Jurkat, Clone E6-1 (cell line): ENCODE measurements around the gene TMEM163.
"Not testable (repeated sequence)": the region's sequence is repeated elsewhere in the genome, so short reads cannot be mapped to it uniquely, and the experiment has no call there.

Experiments used
- DNase-seq: peaks from one replicate; pipeline ENCODE4 v3.0.0-alpha.2; 2011; ENCODE audit warnings: low read depth, low spot score
- H3K4me3 ChIP-seq: 2 replicates; pipeline ENCODE4 v1.5.1; 2011; ENCODE audit warnings: mild to moderate bottlenecking, low read length, control low read depth, moderate library complexity

The TMEM163 gene

DNA sequence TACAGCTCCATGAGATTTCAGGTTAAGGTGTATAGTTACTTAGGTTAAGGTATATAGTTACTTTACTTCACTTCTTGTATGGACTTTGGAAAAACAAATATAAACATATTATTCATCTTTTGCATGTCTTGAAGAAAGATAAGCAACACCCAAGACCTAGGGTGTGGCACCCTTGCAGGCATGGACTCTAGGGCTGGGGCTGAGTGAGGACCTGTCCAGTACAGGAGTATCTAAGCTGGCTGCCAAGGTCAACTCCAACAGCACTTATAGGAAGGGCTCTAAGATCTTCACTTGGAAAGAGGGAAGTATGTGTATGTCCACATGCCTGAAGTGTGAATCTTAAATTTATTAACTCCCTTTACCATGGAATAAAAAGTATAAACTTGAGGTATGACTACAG lies 7.1 kb upstream of the TMEM163 start:
- DNase-seq: no peak
- H3K4me3 ChIP-seq: no peak overlapping the region

DNA sequence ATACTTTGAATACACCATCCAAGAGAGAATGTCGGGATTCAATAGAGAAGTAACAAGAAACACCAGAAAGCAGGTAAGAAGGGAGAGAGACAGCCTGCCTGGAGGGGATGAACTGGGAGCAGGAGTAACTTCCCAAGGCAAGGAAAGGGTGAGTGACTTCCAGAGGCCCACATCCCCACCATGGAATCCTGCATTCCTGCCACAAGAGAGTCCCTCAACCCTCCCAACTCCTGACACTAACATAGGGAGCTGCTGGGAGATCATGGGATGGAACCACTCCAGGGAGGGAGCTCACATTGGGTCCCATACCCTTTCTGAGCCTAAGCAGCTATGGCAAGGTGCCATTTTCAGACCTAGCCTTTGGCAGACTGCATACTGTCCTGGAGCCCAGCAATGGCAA lies 5.5 kb upstream of the TMEM163 start:
- no peak overlapping the region for H3K4me3 ChIP-seq
- no peak for DNase-seq

DNA sequence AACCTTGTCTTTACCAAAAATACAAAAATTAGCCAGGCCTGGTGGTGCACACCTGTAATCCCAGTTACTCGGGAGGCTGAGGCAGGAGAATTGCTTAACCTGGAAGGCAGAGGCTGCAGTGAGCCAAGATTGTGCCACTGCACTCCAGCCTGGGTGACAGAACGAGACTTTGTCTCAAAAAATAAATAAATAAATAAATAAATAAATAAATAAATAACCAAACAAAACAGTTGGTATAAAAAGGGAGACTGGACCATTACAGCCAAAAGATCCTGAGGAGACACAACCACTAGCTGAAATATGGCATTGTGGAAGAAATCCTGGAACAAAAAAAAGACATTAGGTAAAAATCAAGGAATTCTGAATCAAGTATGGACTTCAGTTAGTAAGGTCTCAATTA lies 4.9 kb upstream of the TMEM163 start:
- DNase-seq, H3K4me3 ChIP-seq: not testable (repeated sequence)

DNA sequence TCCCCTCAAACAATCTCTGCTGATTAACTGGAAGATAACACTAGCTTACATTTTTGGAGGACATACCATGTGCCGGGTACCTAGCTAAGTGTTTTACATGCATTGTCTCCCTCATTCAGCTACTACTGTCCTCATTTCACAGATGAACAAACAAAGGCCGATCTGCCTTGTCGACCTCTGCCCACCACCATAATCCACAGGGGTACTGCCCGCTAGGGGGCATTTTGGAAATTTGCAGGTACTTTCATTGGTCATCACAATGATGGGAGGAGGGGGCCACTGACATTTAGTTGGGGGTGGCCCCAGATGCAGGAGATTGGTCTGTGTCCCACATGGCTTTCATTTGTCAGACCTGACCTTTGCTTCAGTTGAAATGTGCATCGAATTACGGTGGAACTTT lies 3.9 kb upstream of the TMEM163 start:
- no peak overlapping the region for H3K4me3 ChIP-seq
- DNase-seq: no peak

GRCh38 chr2:134721596-134721995 lies 2.8 kb upstream of the TMEM163 start:
- H3K4me3 ChIP-seq: no peak overlapping the region
- no peak for DNase-seq

DNA sequence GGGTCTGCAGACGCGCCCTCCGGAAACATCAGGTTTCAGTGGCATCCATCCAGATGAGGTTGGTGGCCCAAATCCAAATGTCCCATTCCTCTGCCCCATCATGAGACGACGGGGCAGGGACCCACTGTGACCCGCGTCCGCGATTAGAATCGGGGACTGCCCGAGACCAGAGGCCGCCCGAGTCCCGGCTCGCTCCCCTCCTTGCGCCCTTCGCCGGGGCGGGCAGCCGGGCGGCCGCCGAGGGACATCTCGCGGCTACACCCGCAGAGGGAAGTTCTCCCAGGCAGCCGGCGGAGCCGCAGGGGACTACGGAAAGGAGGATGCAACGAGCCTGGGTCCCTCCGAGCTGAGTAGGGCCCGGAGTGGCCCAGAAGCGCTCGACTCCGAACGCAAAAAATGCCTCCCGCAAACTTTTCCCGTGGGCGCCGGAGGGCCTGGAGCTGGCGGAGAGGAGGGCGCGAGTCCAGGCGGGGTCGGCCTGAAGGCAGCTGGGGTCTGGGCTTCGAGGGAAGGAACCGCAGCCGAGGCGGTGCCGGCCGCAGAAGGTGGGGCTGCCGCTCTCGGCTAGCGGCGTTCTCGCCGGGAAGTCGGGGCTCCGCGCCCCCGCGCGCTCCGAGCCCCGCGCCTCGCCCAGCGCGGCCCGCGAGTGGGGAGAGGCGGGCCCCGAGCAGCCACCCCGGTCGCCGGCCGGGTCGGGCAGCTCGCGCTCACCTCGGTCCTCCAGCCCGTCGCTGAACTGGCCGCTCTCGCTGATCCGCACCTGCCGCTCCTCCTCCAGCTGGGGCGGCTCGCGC lies 580 bp downstream of the TMEM163 start:
- DNase-seq: no peak
- no peak overlapping the region; the same call in 1 of the 2 replicates for H3K4me3 ChIP-seq

DNA sequence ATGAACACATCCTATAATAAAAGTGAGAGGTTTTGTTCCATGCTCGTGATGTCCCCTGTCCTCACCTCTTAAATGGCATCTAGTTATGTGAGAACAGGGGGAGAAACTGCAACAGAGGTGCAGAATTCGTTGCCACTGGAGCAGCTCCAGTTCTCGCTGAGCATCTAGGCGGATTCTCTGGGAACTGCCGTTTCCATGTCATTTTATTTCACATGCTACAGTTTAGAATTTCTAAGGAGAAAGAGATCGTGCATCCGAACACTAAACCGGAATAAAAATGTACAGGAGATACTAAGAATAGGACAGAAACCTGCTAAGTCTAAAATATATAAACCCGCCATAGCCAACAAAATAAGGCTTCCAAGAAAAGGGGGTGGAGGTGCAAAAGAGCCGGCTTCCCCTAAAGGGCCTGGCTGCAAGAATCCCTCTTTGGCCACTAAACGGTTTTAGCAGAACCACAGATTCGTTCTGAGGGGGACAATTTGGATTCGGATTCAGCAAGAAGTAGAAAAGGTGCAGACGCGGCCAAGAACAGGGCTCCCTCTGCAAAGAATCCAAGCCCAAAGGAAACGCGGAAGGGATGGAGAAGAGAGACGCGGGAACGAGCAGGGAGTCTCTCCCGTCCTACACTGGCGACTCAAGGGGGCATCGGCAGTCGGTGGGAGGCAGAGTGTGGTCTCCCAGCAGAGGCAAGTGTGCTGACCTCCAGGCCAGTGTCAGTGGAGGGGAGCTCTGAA lies 1.3 kb downstream of the TMEM163 start:
- H3K4me3 ChIP-seq: no peak overlapping the region
- no peak for DNase-seq

- H3K4me3 ChIP-seq: no peak overlapping the region
- DNase-seq: no peak
Measured at GRCh38 chr2:134716721-134717243, 2.0 kb downstream of the TMEM163 start.

GRCh38 chr2:134715932-134716643 lies 2.7 kb downstream of the TMEM163 start:
- peak; percentile 95 for DNase-seq
- no peak overlapping the region for H3K4me3 ChIP-seq

DNA sequence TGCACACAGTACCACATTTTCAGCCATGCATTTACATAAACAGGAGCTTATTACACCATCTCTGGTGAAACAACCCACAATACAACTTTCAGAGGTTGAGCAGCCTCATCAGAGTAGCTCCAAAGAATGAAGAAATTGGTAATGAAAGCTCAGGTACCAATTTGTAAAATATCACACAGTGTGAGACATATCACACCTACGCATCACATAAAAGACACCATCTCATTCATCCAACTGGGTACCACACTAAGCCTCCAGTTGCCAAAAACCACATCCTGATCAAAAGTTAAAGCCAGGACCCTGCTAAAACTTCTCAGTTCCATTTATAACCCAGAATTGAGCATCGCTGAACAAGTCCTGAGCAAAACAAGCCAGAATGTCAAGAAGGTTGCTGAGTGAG lies 4.6 kb downstream of the TMEM163 start:
- no peak overlapping the region for H3K4me3 ChIP-seq
- peak; percentile 62 for DNase-seq

- H3K4me3 ChIP-seq: no peak overlapping the region
- no peak for DNase-seq
Measured at GRCh38 chr2:134713606-134714005, 5.2 kb downstream of the TMEM163 start.

- DNase-seq: no peak
- H3K4me3 ChIP-seq: no peak overlapping the region
Measured at GRCh38 chr2:134713176-134713575, 5.6 kb downstream of the TMEM163 start.

- DNase-seq: no peak
- H3K4me3 ChIP-seq: no peak overlapping the region
Measured at GRCh38 chr2:134712736-134713135, 6.1 kb downstream of the TMEM163 start.

DNA sequence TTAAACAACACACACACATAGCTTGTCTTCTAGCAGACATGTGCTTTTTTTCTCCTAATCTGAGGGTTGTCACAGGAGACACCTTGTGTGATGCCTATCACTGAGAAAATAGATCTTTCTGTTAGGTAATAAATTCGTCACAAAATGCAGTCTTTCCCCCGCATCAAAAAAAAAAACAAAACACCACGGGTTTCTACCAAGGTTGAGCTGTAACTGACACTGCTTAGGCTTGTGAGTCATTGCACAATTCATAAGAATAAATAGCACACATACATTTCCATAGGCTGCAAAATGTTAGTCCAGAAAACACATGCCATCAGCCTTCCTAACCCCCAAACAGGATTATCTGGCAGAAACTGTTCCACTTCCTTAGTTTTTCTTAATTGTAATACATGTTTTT lies 6.5 kb downstream of the TMEM163 start:
- H3K4me3 ChIP-seq: no peak overlapping the region
- no peak for DNase-seq

- no peak for DNase-seq
Measured at GRCh38 chr2:134711692-134712091, 7.1 kb downstream of the TMEM163 start.

DNA sequence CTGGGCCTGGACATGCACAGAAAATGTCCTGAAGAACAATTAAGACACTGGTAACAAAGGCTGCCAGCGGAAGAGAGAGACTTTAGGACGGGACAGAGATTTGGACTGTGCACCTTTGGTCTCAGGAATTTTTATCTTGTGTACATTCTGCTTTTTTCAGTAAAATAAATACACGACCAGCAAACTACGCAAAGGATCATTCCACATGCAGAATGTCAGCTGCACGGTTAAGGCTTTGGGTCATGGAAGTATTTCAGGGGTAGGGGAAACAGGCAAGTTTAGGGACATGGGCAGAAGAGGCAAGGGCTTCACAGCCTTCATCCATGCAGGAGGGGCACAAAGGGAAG lies 11.5 kb downstream of the TMEM163 start:
- no peak overlapping the region for H3K4me3 ChIP-seq
- no peak for DNase-seq

More at GRCh38 chr2:134711692-134712091, 7.1 kb downstream of the TMEM163 start:
- H3K4me3 ChIP-seq: no peak overlapping the region

DNA sequence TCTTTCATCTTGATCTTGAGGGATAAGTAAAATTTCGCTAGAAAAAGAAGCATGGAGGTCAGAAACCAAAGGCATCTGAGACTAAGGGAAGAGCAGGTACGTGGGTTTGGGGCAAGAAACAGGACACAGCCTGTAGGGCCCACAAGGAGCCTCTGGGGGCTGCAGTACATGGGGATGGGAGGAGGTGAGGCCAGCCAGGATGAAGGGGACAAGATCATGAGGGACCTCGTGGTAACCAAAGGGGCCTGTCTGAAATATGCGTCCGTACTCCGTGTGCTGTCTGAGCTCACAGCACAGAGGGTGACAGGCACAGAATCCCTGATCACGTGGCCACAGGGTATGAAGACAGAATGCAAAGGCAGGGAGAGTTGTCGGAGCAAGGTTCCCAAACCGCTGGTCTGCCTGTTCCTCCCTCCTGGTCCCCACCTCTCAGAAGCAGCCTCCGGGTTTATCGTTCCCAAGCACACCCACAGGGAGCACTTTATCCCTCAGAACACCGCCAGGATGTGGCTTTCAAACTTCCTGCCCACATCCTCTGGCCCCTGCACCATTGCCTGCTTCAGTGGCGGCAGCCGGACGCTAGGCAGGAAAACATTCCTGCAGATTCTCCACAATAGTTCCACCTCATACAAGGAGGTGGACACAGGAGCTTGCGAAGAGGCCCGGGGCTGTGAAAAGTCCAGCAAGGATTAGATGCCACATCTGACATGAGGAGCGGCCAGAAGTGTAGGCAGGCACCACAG lies 12.0 kb downstream of the TMEM163 start:
- peak; percentile 63 for DNase-seq
- H3K4me3 ChIP-seq: peak overlapping the region; percentile 7

GRCh38 chr2:134705861-134706586 lies 12.8 kb downstream of the TMEM163 start:
- DNase-seq: no peak
- H3K4me3 ChIP-seq: peak overlapping the region; percentile 7; the same call in 1 of the 2 replicates

DNA sequence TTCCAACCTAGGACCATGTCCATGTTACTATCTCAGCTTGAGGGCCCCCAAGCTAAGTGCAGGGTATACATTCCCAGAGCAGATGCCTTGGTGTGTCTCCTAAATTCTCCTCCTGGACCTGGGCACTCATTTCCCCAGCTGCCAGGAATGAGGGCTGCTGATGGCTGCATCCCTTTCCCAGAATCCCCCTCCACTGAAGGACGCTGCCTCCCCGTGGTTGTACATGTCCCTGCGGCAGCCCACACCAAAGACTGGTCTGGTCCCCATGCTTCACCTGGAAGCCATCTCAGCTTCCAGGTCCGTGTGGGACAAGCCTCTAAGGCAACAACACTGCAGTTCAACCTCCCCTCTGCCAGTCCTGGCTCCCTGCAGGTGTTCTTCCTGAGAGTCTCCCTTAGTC lies 14.6 kb downstream of the TMEM163 start:
- DNase-seq: no peak
- no peak overlapping the region for H3K4me3 ChIP-seq
